NCI-H128 (cell line): Measurements from ENCODE around the gene CCR4.
"Not testable (repeated sequence)": the region's sequence is repeated elsewhere in the genome, so short reads cannot be mapped to it uniquely, and the experiment has no call there.

ENCODE experiments used
- DNase-seq: peaks from one replicate; lab custom pipeline; 2025; ENCODE audit not compliant: unreplicated experiment; lab: John Stamatoyannopoulos, UW

The CCR4 gene

GRCh38 chr3:32950516-32950915 is 928 bp upstream of the CCR4 start:
- DNase-seq, result no peak

DNA sequence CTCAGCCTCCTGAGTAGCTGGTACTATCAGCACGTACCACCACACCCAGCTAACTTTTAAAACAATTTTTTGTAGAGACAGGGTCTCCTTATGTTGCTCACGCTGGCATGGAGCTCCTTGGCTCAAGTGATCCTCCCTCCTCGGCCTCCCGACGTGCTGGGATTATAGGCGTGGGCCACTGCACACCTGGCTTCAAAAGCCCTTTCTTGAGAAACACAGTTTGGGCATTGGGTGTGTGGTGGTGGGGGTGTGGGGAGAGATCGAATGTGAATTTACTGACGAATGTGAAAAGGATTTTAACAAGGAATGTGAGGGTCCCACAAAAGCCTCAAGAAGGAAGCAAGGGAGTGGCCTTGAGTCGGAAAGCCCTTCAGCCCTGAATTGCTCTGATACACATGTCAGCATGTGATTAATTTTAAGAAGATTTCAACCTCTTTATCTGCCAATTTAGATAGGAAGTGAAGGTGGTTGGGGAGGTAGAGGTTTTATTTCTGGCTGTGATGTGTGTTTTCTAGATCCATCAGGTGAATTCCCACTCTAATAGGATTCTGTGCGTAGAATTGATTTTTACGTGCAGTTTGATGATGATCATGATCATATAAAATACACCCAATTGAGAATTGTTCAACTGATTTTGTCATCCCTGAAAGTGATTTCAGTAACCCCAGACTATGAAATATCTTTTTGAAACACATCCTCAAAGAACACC is 1.1 kb downstream of the CCR4 start:
- DNase-seq, result no peak

- no peak for DNase-seq
These were observed 3.1 kb downstream of the CCR4 start for GRCh38 chr3:32954506-32954905.

DNA sequence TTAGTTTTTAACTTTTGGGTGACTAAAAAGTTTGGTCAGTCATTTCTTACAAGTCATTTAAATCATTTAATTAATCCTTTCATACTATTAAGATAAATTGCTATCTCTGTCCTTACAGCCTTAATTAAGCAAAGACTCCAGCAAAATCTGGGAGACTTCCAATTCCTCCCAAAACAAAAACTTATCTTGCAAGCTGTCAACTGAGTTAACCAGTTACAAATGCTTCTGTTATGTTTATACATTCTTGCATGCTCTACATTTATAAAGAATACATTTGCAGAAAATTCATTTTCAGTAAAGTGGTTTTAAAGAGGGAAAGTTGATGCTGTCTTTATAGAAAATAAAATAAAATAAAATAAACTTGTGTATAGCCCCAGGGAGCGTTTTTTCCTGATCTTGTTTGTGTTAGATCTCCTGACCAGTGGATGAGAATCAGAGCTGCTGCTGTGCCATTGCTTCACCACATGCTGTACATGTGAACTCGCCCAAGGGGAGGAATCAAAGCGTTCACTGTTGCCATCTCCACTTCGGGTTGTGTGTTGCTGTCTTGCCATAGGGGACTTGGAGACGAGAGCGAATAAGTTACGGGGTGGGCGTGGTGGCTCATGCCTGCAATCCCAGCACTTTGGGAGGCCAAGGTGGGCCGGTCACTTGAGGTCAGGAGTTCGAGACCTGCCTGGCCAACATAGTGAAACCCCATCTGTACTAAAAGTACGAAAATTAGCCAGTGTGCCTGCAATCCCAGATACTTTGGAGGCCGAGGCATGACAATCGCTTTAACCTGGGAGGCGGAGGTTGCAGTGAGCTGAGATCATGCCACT is 5.5 kb downstream of the CCR4 start:
- no peak for DNase-seq

- DNase-seq, result no peak
These were observed 7.1 kb downstream of the CCR4 start for GRCh38 chr3:32958509-32958908.

- DNase-seq, result no peak
These were observed 7.9 kb downstream of the CCR4 start for GRCh38 chr3:32959371-32959770.

DNA sequence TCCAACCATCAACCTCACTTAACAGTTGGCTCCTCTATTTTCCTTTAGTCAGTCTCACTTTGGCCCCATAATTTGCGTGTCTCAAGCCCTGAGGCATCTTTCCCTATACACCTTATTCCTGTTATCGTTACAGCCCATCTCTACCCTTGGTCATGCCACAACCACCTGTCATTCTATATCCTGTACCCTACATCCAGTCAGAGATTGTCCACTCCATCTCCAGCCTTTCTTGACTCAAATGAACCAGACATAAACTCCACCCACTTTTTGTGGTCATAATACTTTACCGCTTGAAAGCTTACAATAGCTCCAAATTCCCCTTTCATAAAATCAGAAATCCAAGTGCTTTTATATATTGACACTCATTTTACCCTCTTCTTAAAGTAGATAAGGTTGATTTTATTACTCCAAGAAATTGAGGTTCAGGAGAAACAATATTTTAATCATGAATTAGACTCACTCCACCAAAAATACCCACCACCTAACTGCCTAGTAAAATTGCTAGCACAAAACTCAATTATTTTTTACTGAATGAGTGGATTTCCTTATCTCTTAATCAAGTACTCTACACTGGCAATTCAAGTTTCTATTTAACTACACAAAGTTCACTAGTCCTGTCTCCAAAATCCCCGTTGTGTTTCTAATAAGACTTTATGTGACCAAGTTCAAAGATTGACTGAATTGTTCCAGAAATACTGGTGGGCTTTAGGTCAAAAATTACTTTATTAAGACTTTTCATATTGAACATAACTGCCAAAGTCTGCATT is 9.1 kb downstream of the CCR4 start:
- DNase-seq, result no peak

DNA sequence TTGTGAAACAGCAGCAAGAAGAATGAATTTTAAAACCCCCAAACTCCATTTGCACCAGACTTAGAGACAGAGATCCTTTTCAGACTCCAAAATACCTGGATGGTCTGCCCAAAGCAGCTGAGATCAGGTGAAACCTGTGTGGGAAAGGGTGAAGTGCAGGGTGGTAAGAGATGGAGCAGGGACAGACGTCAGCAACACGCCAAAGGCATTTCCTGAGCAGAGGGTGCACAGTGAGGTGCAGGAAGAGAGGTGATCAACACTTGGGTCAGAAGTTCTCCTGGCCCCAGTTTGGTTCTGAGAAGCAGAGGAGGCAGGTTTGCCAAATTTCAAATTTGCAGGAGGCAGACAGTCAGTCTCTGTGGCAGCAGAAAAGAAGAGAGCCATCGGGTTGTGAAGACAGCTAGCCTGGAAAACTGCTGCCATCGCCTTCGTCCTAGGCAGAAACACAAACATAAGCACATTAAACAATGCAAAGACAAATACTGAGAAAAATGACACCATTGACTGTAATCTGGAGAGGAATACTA is 9.8 kb downstream of the CCR4 start:
- no peak for DNase-seq

- no peak for DNase-seq
These were observed 12.4 kb downstream of the CCR4 start for GRCh38 chr3:32963871-32964270.

GRCh38 chr3:32964781-32965180 is 13.3 kb downstream of the CCR4 start:
- DNase-seq, result not testable (repeated sequence)

- DNase-seq, result not testable (repeated sequence)
These were observed 14.3 kb downstream of the CCR4 start for GRCh38 chr3:32965617-32966213.

GRCh38 chr3:32966627-32967026 is 15.2 kb downstream of the CCR4 start:
- not testable (repeated sequence) for DNase-seq

DNA sequence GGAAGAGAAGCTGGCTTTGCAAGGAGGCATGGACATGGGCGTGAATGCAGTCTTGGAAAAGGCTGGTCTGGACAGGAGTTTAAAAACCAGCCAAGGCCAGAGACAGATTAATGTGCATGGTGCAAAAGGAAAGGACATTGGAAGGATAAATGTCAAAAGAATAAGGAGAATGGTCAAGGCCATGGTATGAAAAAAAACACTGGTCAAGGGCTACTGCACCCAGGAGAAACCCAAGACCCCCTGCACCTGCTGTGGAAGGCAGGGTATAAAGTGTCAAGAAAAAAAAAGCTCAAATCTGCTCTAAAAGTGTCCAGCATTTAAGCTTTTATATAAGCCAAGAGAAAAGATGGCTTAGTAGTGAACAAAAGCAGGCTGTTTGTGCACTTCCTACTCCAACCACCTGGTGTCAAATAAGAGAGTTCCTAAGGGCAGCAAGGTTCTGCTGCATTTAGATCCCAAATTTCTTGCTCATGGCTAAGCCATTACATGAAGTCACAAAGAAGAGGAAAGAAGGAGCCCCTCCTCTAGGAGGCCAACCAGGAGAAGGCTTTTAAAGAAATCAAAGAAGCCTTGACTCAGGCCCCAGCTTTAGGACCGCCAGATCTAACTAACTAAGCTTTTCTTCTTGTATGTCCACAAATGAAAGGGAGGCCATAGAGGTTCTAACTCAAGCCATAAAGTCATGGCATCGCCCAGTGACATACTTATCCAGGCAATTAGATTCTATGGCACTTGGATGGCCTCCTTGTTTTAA is 16.9 kb downstream of the CCR4 start:
- DNase-seq, result no peak

DNA sequence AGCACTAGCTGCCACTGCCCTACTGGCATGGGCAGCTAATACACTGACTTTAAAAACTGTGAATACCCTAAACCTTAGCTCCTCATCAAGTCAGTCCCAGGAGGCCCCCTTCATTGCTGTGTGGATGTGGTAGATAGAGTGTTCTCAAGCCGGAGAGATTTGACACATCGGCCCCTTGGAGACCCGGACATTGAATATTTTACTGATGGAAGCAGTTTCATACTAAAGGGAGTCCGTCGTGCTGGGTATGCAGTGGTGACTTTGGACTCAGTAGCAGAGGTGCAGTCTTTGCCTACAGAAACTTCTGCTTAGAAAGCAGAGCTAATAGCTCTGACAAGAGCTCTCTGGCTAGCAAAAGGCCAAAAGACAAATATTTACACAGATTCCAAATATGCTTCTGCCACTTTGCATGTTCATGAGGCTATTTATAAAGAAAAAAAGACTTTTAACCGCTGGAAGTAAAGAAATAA is 17.5 kb downstream of the CCR4 start:
- no peak for DNase-seq

DNA sequence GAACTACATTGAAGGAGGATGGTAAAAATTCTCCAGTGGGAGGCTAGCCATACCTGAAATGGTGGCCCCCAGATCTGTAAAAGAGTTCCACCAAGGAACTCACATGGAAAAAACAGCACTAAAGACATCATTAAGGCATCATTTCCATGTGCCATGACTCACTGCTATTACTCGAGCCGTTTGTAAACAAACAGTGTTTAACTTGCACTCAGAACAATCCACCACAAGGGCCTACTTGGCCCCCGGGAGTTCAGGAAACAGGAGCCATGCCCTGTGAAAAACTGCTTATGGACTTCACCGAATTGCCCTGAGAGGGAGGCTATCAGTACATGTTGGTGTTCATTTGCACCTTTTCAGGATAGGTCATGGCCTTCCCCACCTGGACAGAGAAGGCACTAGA is 18.2 kb downstream of the CCR4 start:
- DNase-seq, result no peak

DNA sequence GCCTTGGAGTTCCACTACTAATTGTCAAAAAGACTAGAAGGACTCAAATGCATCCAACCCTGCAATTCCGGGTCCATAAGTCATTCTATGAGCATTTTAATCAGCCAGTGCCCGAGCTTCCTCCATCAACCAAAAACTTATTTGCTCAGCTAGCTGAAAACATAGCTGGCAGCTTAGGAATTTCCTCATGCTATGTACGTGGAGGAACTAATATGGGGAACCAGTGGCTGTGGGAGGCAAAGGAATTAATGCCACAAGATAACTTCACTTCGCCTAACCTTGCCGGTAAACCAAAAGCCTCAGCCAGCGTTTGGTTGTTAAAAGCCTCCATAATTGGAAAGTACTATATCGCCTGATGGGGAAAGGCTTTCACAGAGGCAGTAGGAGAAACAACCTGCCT is 19.8 kb downstream of the CCR4 start:
- not testable (repeated sequence) for DNase-seq

DNA sequence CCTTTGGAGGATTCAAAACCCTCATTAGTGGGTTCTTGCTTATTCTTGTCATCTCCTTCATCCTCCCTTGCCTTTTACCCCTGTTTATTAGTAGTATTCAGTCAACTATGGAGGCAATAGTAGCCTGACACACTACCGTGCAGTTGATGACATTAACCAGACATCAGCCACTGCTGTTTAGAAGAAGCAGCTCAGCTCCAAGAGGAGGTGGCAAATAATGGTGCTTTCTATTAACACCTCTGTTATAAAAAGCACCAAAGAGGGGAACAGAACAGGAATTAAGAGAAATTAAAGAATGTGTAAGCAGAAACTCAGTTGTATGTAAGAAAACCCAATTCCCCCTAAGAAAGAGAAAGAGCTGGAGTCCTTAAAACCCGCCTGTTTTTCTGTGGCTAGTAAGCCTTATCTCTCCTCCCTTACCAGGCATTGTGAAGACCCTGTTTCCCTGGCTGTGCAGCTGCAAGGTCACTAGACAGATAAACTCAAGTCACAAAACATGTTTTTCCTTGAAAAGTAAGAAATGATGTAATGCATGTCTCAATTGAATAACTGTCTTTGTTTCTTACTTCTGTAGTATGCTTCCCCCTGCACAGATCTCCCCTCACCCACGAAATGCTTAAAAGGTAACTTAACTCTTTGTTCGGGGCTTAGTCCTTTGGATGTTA is 21.2 kb downstream of the CCR4 start:
- no peak for DNase-seq

DNA sequence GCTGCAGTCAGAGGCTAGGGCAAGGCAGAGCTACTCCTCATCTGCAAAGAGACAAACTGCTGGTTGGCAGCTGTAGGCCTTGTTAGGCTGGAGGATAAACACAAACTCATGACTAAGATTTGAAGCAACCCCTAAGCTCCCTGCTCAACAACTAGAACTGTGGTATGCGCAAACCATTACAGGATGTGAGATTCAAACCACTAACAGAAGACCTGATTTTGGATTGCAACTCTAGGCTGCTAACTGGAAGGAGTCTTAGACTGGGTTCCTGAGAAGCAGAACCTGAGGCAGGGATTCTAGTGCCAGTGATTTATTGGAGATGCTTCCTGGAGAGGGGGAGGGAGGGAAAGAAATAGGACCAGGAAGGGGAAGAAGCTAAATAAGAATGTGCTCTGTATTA is 22.5 kb downstream of the CCR4 start:
- no peak for DNase-seq

- DNase-seq, result no peak
These were observed 24.6 kb downstream of the CCR4 start for GRCh38 chr3:32975891-32976595.
